Keratinocyte (primary cell): Measurements from ENCODE around the gene TMEM9B. TPM values are rescaled to one million over a fixed set of nuclear protein-coding genes. Genes with fewer than 3 reads are reported as not detected.

Source experiments
- DNase-seq: peaks from one replicate; pipeline ENCODE4 v3.0.0-alpha.2; 2011; ENCODE audit warnings: low read depth, missing footprints, low spot score
- FAIRE-seq: peaks from 2 replicates; lab custom pipeline; 2011; peaks lifted over from hg19 to GRCh38; lab: Jason Lieb, UNC
- H2AFZ ChIP-seq: 2 replicates; pipeline ENCODE4 v1.6.0; 2012; ENCODE audit warnings: low read length, control low read depth, inconsistent platforms; ENCODE audit not compliant: control insufficient read depth
- H3K27ac ChIP-seq: 2 replicates; pipeline ENCODE4 v1.5.1; 2011; ENCODE audit warnings: low read length; ENCODE audit not compliant: control insufficient read depth, insufficient read depth
- H3K27me3 ChIP-seq: 3 replicates; pipeline ENCODE4 v1.6.0; 2011; ENCODE audit warnings: low read length; ENCODE audit not compliant: control insufficient read depth, insufficient read depth; ENCODE audit errors: extremely low read depth
- H3K36me3 ChIP-seq, 2 experiments: 2 replicates in 1 of 2; 3 replicates in 1 of 2; pipeline ENCODE4 v1.5.1; 2011; ENCODE audit warnings: low read length in 2 of 2, mild to moderate bottlenecking in 1 of 2; ENCODE audit not compliant: control insufficient read depth in 2 of 2, insufficient read depth in 2 of 2; ENCODE audit errors: extremely low read depth in 1 of 2
- H3K4me1 ChIP-seq: 3 replicates; pipeline ENCODE4 v1.5.1; 2011; ENCODE audit warnings: low read length; ENCODE audit not compliant: control insufficient read depth, insufficient read depth; ENCODE audit errors: extremely low read depth
- H3K4me2 ChIP-seq: 3 replicates; pipeline ENCODE4 v1.6.0; 2011; ENCODE audit warnings: low read depth, low read length; ENCODE audit not compliant: control insufficient read depth, insufficient read depth; ENCODE audit errors: extremely low read depth
- H3K4me3 ChIP-seq, 3 experiments: fragments of 200-600 bp in 1 of 3; sonication (generic) in 1 of 3; 2 replicates in 2 of 3; 3 replicates in 1 of 3; pipeline ENCODE4 v1.5.1; 2011 to 2016; ENCODE audit warnings: low read length in 3 of 3, mild to moderate bottlenecking in 3 of 3, control low read depth in 2 of 3, inconsistent platforms in 1 of 3, low read depth in 1 of 3, mixed read lengths in 1 of 3, mixed run types in 1 of 3, moderate library complexity in 1 of 3; ENCODE audit not compliant: control insufficient read depth in 2 of 3, insufficient read depth in 2 of 3; ENCODE audit errors: extremely low read depth in 1 of 3
- H3K79me2 ChIP-seq: 2 replicates; pipeline ENCODE4 v1.6.0; 2012; ENCODE audit warnings: low read length; ENCODE audit not compliant: control insufficient read depth, insufficient read depth
- H3K9ac ChIP-seq: 3 replicates; pipeline ENCODE4 v1.6.0; 2011; ENCODE audit warnings: low read length; ENCODE audit not compliant: control insufficient read depth, insufficient read depth; ENCODE audit errors: extremely low read depth
- H3K9me1 ChIP-seq: 3 replicates; pipeline ENCODE4 v1.6.0; 2011; ENCODE audit warnings: low read length; ENCODE audit not compliant: control insufficient read depth, insufficient read depth; ENCODE audit errors: extremely low read depth
- H3K9me3 ChIP-seq: 2 replicates; pipeline ENCODE4 v1.5.1; 2012; ENCODE audit warnings: low read depth, low read length; ENCODE audit not compliant: control insufficient read depth
- H4K20me1 ChIP-seq: 3 replicates; pipeline ENCODE4 v1.6.0; 2011; ENCODE audit warnings: low read length; ENCODE audit not compliant: control insufficient read depth, insufficient read depth; ENCODE audit errors: extremely low read depth
- CTCF ChIP-seq, 3 experiments: IDR thresholded peaks in 1 of 3; conservative IDR thresholded peaks in 1 of 3; optimal IDR thresholded peaks in 1 of 3; 2 replicates in 2 of 3; 3 replicates in 1 of 3; pipeline versions ENCODE3 to v1.5.1; 2011; ENCODE audit warnings: low read length in 3 of 3, mild to moderate bottlenecking in 3 of 3, moderate library complexity in 2 of 3, control low read depth in 1 of 3, inconsistent platforms in 1 of 3; ENCODE audit not compliant: insufficient read depth in 2 of 3; ENCODE audit errors: extremely low read depth in 1 of 3
- EZH2 ChIP-seq: IDR thresholded peaks from one replicate; pipeline ENCODE4 v1.6.1; 2012; ENCODE audit warnings: inconsistent platforms, mild to moderate bottlenecking, low read length, moderate library complexity
- dilution Hi-C: fragments of 300-500 bp; cut with MboI; formaldehyde crosslinking; loops from one replicate; pipeline ENCODE4 v1.7.0; 2020; ENCODE audit warnings: low sequenced_read_pairs; ENCODE audit not compliant: extremely low pct_ligation_motif_present
- polyA plus RNA-seq, 5 experiments: library from polyadenylated mRNA; depleted of rRNA in 3 of 5; stranded (reverse) in 3 of 5; stranded (forward) in 1 of 5; unstranded in 1 of 5; fragments of >200 nt; gene quantifications; 1 replicate in 1 of 5; 2 replicates in 3 of 5; 3 replicates in 1 of 5; pipeline versions ENCODE4 v1.2.1 to v1.2.3, GENCODE V29; 2011 to 2012; ENCODE audit warnings: missing spikeins in 2 of 5, low read depth in 1 of 5, low replicate concordance in 1 of 5

The TMEM9B gene
- polyA plus RNA-seq, 1 donor (not counting 4 experiments of a cell fraction or from before 2014, with no cell fraction given): 60.8 TPM

DNA sequence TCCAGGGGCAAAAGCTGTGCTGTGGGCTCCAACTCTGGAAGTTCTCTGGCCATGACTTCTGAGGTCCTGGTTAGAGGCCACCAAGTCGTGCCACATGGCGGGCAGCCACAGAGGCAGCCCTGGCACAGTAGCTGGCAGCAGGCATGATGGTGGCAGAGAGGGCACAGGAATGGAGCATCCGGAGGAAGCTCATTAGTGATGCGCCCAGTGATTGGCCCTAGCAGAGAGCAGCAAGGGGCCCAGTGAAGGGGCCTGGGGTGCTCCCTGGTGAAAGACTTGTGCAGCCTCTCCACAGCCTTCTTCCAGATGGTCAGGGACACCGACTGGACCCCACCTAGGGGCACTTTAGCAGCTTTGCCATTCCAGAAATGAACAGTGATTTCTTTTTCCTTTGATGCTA lies 38.5 kb downstream of the TMEM9B start:
- no peaks in the 10 kb centered on the region for H3K79me2 ChIP-seq
- H3K4me3 ChIP-seq: no peak overlapping the region
- no peaks in the 10 kb centered on the region for H4K20me1 ChIP-seq
- FAIRE-seq (no peak), DNase-seq (no peak)
- H2AFZ ChIP-seq: no peak overlapping the region
- H3K9me3 ChIP-seq: no peaks in the 10 kb centered on the region
- no peak for TF ChIP-seq EZH2
- no peak for TF ChIP-seq CTCF (optimal IDR thresholded peaks at IDR 0.05 in 1 of 3, IDR thresholded peaks at IDR 0.05 in 1 of 3, conservative IDR thresholded peaks at IDR 0.05 in 1 of 3; ENCODE audit: extremely low read depth in 1 of 3, insufficient read depth in 2 of 3, low read length in 3 of 3)
- H3K36me3 ChIP-seq: peaks cover 4 to 13% of the 10 kb centered on the region in 2 experiments
- no peaks in the 10 kb centered on the region for H3K27me3 ChIP-seq
- no peak overlapping the region for H3K27ac ChIP-seq
- H3K9ac ChIP-seq: no peak overlapping the region
- H3K4me2 ChIP-seq: no peak overlapping the region
- H3K4me1 ChIP-seq: peaks cover 10% of the 10 kb centered on the region
- dilution Hi-C loops: no loop called here
- H3K9me1 ChIP-seq: no peaks in the 10 kb centered on the region

DNA sequence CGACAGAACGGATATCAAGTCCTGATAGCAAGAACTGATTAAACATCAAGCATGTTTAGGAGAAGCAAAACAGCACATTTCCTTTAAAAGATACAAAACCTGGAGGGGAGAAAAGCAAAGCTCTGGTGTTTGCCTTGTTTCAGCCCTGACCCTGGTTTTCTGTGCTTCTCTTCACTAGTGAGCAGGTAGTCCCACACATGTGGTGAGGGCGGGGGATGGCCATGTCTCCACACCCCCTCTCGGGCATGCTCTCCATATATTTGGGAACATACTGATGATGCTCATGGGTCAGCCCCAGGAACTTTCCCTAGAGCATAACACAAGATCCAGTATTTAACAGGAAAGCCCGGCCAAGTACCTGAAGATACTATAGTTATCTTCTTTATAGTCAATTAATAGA lies 41.6 kb downstream of the TMEM9B start:
- FAIRE-seq: no peak
- Histone ChIP-seq H2AFZ (no peak overlapping the region), H3K9ac (no peak overlapping the region), H3K9me1 (no peaks in the 10 kb centered on the region), H3K27ac (no peak overlapping the region), H4K20me1 (no peaks in the 10 kb centered on the region), H3K4me1 (no peaks in the 10 kb centered on the region), H3K4me2 (no peak overlapping the region), H3K9me3 (no peaks in the 10 kb centered on the region), H3K27me3 (no peaks in the 10 kb centered on the region), H3K4me3 (no peak overlapping the region), H3K36me3 (peaks cover 14 to 23% of the 10 kb centered on the region in 2 experiments), H3K79me2 (no peaks in the 10 kb centered on the region)
- dilution Hi-C loops: no loop called here
- TF ChIP-seq EZH2 (no peak), CTCF (optimal IDR thresholded peaks at IDR 0.05 in 1 of 3, IDR thresholded peaks at IDR 0.05 in 1 of 3, conservative IDR thresholded peaks at IDR 0.05 in 1 of 3; ENCODE audit: extremely low read depth in 1 of 3, insufficient read depth in 2 of 3, low read length in 3 of 3) (no peak)
- DNase-seq: no peak
